Measurements from ENCODE around the gene DAPK2.

Gene DAPK2

DNA sequence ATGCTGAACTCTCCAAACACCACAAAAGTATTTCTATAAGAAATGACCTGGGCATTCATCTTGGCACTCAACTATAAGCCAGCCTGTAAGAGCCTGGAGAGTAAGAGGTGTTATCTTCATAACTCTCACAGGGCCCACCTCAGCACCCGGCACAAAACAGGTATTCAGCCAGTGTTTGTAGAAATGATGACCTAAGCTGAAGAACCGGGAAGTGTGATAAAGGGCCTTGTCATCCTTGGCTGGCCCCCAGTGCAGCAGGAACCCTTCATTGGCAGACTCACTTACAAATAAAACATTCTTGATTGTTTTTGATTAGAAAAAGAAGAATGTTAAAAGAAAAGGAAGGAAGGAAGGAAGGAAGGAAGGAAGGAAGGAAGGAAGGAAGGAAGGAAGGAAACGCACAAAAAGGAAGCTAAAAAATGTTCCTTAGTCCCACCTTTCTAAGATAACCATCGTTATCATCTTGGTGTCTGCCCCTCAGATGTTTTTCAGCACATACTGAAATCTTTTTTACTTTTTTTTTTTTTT lies 52.1 kb downstream of the DAPK2 start:
- DNase-seq = no peak

DNA sequence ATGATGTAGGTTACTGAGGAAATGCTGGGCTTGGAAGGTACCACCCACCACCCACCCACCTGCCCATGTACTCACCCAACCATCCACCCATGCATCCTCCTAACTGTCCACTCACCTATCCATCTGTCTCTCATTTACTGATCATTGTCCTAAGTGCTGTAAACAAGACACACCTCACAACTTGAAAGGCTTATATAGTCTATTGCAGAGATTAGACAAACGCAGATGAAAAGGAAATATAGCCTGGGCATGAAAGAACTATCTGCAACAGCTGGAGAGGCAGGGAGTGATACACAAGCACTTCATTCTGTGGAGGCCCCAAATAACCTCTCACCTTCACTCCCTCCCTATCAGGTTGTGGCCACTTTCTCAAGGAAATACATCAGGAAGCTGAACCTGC lies 54.0 kb downstream of the DAPK2 start:
- DNase-seq = no peak

DNA sequence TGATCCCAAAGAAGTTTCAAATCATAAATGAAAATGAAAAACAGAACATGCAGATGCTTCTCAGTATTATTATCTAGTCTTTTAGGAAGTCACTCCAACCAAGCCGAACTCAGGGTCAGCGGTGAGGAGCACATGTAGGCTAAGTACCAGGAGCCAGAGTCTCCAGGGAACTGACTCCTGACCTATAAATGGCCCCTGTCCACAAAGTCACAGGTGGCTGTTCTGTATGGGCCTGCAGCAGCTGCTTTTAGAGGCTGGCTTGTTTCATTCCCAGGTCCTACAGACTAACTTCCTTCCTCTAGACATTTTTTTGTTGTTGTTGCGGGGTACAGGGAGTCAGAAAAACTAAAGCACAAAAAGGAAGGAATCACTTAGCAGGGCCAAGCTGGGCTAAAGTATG lies 54.6 kb downstream of the DAPK2 start:
- DNase-seq = no peak

DNA sequence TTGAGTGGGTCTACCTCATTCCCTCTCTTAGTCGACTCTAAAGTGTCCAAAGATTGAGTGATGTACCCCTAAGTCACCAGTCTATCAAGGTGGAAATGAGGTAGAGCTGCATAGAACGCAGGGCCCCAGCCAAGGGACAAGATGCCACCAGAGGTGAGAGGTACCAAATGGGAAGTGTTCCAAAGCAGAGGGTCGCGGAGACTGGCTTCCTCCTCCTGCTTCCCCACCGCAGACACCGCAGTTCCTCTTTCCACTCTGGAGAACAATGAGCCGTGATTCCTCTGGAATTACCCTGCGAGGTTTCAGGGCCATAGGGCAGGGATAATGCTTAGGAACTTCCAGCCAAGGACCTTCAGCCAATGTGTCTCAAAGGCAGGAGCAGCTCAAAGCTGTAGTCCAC lies 55.8 kb downstream of the DAPK2 start:
- no peak for DNase-seq

DNA sequence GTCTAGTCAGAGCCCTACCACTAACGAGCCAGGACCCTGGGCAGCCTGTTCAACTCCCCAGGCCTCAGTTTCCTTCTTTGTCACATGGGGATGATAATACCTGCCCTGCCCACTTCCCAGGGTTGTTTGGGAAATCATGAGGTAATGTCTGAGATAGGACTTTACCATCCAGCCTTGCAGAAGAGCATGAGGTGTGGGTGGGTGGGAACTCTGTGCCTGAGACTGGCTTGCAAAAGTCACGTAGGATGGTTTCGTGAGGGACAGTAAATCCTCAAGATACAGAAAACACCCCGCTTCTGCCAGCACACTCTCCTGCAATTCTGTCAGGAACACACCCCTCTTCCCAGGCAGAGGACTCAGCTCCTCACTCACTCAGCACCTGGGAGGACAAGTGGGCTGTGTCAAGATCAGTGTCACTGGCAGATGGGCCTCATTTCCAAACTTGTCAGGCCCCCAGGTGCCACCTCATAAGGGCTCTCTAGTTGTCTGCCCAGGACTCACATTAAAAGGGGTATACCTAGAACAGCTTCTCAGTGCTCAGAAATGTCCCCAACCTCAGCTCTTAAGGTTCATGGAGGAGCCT lies 58.4 kb downstream of the DAPK2 start:
- DNase-seq = no peak

DNA sequence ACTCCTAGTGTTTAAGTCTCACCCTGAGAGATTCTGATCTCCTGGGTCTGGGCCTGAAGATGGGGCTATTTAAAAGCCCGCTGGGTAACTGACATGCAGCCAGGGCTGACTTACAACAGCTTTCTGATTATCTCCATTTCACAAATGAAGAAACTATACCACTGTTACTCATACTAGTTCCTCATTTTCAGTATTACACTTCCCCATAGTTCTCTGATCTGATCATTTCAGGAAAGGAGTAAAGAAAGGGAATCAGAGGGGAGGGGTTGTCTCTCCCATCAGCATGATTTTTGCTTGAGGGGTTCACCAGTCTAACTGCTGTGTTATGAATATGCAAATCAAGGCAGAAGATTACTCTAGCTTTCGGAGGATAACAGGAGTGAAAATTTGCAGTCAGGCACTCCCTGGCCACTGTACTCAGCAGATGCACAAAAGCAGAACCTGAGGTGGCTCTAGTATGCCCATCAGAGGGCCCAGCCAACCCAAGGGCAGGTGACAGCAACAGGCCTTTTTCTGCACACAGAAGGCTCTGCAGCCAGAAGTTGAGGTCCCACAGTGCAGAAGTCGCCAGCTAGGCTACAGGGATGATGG lies 59.4 kb downstream of the DAPK2 start:
- DNase-seq = no peak

DNA sequence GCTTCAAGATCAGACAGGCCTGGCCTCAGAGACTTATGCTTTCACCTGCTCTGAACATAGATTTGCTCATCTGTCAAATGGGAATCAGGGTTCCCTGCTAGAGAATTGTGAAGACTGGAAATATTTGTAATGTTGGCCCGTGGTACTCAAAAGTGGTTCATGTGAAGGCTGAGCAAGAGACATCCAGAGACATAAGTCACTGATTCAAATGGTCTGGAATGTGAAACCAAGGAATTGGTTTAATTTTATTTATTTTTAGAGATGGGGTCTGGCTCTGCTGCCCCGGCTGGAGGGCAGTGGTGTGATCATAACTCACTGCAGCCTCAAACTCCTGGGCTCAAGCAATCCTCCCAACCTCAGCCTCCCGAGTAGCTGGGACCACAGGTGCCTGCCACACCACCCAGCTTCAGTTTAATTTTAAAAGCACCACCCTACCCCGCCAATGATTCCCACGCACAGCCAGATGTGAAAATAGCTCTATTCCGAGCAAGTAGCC lies 60.1 kb downstream of the DAPK2 start:
- no peak for DNase-seq

DNA sequence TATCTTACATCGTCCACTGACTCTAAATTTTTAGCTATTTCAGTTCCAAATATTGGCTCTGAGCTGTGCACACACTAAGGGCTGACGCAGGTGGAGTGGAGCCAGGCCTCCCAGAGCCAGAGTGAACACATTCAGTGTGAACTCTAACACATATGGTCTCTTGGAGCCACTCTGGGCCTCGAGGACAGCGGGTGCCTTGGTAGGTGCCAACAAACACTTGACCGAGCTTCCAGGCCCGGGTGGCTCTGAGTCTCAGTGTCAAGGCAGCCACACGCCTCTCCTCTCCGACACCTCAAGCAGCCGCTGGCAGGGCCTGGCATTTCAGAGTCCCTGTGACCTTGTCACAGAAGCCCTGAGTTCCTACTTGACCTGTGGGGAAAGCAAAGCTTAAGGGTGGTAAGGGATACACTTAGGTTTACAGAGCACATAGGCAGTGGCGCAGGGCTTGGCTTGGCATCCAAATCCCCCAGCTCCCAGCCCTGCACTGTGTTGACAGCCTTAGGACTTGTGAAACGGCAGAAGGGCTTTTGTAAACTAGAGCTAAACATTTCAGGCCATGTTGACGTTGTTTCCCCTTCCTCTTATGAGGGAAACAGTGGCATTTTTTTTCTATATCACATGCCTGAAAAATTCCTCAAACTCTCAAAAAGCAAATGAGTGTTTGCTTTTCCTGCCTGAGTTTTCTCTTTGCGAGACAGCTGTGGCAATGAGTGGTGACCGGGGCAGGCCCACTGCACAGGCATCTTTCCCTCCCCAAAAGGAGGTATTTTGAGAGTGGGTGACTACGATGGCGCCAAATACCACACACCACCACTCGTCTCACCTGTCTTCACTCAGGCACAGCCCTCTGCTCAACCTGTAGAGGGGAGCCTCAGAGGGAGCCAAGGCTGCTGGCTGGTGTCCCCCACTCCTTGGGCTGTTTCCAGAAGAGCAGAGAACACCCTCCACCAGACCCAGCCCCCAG lies 60.8 kb downstream of the DAPK2 start:
- DNase-seq = no peak

DNA sequence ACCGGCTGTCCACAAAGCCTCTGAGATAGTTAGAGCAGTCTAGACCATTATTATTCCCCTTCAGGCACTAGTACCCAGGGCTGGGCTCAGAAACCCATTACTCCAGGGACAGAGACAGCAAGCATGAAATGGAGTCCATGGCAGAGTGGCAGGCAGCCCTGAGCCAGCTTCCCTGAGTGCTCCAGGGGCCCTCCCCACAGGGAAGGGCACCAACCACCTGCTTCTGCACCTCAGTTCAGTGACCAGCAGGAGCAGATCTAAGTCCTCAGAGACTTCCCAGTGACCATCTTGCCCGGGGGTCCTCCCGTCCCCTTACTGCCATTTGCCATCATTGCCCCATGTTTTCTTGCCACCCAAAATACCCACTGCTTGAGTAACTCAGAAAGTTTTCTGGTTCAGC lies 62.0 kb downstream of the DAPK2 start:
- no peak for DNase-seq

DNA sequence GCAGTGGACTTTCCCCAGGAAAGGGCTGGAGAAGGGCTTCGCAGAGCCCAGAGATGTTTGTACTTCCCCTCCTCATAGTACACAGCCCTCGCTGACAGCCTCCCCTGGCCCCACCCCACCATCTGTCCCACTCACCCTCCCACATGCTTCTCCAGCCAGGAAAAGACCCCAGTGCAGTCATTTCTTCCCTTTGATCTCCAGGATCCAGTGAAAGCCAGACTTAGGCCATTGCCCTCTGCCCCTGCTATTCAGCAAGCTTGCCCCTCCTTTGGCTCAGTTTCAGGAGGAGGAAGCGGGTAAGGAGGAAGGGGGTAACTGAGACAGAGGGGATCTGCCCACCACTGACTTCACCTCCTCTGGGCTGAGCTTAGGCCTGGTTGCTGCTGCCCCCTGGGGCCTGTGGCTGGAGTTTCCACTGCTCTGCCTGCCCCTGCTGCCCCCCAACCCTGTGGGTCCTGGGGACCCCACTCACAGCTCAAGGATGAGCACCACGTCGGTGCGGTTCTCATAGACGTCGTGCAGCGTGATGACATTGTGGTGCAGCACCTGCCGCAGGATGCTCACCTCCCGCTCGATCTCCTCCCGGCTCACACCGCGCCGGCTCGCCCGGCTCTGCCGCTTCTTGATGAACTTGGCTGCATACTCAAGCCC lies 63.1 kb downstream of the DAPK2 start:
- no peak for DNase-seq

DNA sequence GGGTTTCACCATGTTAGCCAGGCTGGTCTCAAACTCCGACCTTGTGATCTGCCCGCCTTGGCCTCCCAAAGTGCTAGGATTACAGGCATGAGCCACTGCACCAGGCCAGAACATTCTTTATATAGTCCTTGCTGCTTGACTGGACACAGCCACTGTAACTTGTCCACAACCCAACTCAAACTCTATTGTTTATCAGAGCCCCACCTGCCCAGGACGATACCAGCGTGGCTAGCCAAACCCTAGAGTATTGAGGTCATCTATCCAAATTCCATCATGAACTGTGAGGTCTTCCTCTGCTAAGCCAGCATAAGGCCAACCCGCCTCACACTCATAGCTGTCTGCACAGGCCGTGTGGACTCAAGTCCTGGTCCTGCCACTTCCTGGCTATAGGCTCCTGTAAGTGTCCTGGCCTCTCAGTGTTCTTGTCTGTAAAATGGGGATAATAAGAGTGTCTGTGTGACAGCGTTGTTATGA lies 63.9 kb downstream of the DAPK2 start:
- DNase-seq = no peak

DNA sequence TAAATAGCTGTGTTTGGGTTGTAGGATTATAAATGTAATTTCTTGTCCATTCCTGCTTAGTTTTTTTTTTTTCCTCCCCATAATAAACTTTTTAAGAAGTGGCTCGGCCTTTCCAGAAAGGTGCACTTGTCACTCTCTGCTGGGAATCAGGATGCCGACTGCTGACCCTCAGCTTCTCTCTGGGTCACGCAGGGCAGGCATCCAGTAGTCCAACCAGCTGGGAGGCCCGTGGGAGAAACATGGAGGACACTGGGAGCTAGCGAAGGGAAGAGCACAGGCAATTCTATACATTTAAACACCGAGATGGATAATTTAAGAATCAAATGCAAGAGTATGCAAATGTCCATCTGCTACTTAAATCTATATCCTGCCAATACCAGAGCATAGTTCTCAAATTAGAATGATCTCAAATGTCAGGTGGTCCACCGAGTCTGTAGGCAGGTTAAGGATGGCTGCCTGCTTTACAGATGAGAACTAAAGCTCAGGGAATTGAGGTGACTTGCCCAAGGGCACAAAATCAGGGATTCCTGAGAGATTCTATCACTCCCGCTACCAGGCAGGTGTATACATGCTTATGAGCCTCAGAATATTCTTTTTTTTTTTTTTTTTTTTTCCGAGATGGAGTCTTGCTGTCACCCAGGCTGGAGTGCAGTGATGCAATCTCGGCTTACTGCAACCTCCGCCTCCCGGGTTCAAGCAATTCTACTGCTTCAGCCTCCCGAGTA lies 64.5 kb downstream of the DAPK2 start:
- no peak for DNase-seq

DNA sequence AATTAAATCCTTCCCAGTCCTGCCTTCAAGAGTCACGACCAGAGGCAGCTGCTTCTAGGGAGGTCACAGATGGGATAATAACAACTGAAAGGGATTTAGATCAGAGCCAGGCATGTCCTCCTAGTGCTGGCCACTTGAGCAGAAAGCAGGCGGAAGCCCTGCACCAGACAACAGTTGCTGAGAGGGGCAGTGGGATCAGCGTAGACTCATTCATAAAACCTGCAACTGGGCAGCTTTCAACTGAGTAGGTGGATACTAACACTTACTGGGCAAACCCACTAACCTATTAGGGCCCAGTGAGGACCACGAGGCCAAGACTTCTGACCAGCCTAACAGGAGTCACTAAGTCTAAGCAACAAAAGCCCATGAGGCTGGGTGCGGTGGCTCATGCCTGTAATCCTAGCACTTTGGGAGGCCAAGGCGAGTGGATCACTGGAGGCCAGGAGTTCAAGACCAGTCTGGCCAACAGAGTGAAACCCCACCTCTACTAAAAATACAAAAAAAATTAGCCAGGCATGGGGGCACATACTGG lies 67.0 kb downstream of the DAPK2 start:
- no peak for DNase-seq

DNA sequence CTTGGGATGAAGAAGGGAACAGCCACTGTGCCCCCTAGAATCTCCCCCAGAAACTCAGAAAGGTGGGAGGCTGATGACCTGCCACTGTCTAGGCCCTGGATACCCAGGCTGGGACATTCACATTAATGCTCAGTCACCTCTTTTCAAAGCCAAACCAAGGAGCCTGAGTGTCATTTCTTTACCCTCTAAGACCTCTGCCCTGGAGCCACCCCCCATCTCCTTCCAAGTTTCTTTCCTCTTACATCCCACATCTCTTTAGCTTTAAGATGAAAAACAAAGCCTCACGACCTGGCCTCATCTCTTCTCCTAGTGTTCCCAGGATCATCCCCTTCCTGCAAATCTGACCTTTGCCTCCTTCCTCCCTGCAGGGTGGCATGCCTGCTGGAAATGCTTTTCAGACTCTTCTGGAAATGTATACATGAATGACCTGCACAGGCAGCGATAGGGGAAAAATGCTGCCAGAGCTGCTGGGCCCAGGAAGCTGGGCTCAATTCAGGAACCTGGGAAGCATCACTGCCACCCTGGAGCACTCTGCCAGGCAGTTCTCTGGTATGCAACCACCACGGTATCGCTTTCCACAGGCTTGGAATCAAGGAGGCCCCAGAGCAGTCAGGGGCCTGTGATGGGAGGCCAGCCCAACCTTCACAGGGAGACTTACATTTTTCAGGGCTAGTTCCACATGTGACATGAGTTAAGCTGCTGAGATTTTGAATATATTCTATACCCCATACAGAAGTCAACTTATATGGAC lies 67.6 kb downstream of the DAPK2 start:
- DNase-seq = no peak

DNA sequence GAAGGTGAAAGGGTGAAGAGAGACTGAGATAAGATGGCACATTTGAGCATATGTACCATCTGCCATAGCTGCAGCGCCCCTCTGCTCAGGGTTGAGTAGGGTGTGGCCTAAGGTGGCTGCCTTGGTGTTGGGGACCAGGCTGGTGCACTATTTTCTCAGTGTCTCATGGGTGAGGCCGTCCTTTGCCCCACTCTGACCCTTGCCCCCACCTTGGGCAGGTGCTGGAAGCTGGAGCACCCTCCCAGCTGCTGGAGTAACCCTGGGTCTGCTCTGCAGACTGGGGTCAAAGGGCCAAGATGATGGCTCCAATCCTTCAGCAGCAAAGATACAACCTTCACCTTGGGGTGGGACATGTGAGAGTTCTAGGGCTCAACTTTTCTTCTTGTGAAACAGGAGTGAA lies 69.2 kb downstream of the DAPK2 start:
- no peak for DNase-seq

DNA sequence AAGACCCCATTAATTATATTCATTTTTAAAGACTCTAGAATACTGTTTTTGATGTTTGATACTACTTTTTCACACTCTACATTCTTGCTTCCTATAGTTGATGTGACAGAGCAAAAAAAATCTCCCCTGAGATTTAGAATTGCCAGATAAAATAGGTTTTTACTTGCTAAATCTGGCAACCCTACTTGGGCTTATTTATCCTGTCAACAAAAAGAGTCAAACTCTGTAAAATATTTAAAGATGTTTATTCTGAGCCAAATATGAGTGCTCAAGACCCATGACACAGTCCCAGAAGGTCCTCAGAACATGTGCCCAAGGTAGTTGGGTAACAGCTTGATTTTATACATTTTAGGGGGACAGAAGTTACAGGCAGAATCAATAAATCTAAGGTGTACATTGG lies 72.3 kb downstream of the DAPK2 start:
- no peak for DNase-seq

DNA sequence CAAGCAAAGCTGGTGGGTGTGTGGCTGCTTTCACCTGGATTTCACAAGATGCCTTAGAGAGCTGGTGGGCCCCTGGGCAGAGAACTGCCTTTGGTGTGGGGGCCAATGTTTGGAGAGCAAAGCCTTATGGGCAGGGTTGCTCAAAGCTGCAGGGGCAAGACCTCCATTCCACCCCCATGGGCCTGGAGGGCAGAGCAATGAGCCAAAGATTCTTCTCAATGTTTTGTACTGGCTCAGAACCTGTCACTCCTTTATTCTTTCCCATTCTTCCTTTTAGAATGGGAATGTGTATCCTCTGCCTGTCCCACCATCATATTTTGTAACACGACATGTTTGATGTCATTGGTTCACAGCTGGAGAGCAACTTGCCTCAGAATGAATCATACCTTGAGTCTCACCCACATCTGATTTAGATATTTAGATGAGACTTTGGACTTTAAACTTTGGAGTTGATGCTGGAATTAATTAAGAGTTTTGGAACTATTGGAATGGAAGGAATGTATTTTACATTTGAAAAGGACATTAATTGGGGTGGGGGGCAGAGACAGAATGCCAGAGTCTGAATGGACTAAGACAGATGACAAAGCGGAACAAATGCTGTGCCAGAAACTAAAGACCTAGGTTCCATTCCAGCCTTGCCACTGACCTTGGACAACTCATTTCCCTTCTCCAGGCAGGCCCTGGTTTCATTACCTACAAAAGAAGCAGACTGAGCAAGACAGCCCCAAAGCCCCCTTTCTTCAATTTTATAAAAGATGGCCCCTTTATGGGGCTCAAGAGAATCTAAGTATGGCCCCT lies 72.9 kb downstream of the DAPK2 start:
- DNase-seq = no peak

DNA sequence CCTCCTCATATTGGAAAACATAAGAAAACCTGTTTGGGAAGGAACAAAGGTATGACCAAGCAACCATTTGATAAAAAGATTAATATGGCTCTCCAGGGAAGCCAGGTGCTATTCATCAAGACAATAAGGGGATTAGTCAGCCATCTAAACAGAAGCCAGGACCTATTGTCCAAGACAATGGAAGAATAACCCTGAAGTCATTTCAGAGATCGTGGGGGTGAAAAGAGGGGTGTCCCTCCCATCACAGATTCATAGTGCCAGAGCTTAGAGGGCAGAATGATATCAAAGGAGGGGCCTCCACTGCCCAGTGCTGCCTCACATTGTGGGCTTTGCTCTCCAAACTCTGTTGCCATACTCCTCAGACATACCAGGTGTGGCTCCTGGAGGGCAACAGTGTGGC lies 73.5 kb downstream of the DAPK2 start:
- no peak for DNase-seq

DNA sequence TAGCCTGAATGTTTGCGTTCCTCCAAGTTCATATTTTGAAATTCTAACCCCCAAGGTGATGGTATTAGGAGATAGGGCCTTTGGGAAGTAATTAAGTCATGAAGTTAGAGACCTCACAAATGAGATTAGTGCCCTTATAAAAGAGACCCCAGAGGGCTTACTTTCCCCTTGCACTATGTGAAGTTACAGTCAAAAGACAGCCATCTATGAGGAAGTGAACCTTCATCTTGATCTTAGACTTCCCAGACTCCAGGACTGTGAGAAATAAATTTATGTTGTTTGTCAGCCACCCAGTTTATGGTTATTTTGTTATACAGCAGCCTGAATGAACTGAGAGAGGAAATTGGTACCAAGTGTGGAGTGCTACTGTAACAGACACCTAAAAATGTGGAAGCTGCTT lies 74.4 kb downstream of the DAPK2 start:
- DNase-seq = no peak

DNA sequence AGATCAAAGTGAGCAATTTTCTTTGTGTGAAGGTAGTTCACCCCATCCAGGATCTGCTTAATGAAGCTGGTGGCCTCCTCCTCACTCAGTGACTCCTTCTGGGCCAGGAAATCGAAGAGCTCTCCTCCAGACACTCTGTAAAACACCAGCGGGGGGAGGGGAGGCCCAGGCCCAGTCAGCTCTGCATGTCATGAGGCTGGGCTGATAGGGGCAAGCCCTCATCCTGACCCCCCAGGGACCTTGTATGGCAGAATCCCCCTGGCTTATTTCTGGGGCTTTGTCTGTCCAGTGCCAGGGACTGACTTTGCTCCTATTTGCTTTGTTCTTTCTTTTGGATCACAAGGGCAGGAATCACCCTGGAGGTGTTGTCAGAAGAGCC lies 74.9 kb downstream of the DAPK2 start:
- DNase-seq = no peak

Data from NCI-H1417 treated with DMSO at 0.1 percent for 48 hours (cell line).